ENCODE data around the gene F13B.
"Not testable (repeated sequence)": the region's sequence is repeated elsewhere in the genome, so short reads cannot be mapped to it uniquely, and the experiment has no call there.

Gene F13B

GRCh38 chr1:197041486-197042353 is 25.3 kb downstream of the F13B start:
- no peaks in the 10 kb centered on the region for H3K36me3 Mint-ChIP-seq (ENCODE audit: low read depth)
- H3K4me3 Mint-ChIP-seq: no peak overlapping the region
- no peak overlapping the region for H3K27ac Mint-ChIP-seq
- TF ChIP-seq, protein P1, sequence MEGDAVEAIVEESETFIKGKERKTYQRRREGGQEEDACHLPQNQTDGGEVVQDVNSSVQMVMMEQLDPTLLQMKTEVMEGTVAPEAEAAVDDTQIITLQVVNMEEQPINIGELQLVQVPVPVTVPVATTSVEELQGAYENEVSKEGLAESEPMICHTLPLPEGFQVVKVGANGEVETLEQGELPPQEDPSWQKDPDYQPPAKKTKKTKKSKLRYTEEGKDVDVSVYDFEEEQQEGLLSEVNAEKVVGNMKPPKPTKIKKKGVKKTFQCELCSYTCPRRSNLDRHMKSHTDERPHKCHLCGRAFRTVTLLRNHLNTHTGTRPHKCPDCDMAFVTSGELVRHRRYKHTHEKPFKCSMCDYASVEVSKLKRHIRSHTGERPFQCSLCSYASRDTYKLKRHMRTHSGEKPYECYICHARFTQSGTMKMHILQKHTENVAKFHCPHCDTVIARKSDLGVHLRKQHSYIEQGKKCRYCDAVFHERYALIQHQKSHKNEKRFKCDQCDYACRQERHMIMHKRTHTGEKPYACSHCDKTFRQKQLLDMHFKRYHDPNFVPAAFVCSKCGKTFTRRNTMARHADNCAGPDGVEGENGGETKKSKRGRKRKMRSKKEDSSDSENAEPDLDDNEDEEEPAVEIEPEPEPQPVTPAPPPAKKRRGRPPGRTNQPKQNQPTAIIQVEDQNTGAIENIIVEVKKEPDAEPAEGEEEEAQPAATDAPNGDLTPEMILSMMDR (IDR thresholded peaks at IDR 0.05): no peak
- H3K9me3 Mint-ChIP-seq: no peaks in the 10 kb centered on the region
- H3K4me1 Mint-ChIP-seq: no peaks in the 10 kb centered on the region
- no peak for DNase-seq
- H3K27me3 Mint-ChIP-seq (ENCODE audit: low read depth, poor library complexity): peaks cover 4% of the 10 kb centered on the region

GRCh38 chr1:197036861-197037260 is 30.2 kb downstream of the F13B start:
- Mint-ChIP-seq H3K27ac (peak overlapping the region; percentile 0), H3K36me3 (ENCODE audit: low read depth) (no peaks in the 10 kb centered on the region), H3K4me1 (no peaks in the 10 kb centered on the region), H3K4me3 (no peak overlapping the region), H3K9me3 (no peaks in the 10 kb centered on the region), H3K27me3 (ENCODE audit: low read depth, poor library complexity) (no peaks in the 10 kb centered on the region)
- DNase-seq: no peak
- TF ChIP-seq, protein P1 (IDR thresholded peaks at IDR 0.05): no peak

GRCh38 chr1:197034631-197035339 is 32.3 kb downstream of the F13B start:
- H3K4me3 Mint-ChIP-seq: not testable (repeated sequence)

DNA sequence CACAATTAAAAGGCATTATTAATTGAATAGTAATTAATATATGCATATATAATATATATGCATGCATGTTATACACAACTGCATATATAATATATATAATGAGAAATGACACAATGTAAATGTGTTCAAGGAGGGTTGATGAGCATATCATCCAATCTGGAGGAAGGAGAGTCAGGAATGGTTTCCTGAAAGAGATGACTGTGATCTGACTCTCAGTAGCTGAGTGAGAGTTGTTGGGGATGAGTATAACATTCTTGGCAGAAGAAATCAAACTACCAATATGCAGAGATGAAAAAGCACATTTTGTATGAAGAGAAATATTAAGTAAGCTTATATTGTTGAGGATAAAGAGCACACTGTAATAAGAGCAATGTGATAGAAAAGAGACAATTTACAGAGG is 37.3 kb downstream of the F13B start:
- Mint-ChIP-seq H3K9me3 (no peaks in the 10 kb centered on the region), H3K27ac (no peak overlapping the region), H3K4me1 (no peaks in the 10 kb centered on the region), H3K4me3 (no peak overlapping the region), H3K36me3 (ENCODE audit: low read depth) (no peaks in the 10 kb centered on the region), H3K27me3 (ENCODE audit: low read depth, poor library complexity) (no peaks in the 10 kb centered on the region)
- TF ChIP-seq, protein P1 (IDR thresholded peaks at IDR 0.05): no peak
- no peak for DNase-seq

More at GRCh38 chr1:197034631-197035339, 32.3 kb downstream of the F13B start:
- H3K9me3 Mint-ChIP-seq; H3K36me3 Mint-ChIP-seq (ENCODE audit: low read depth); H3K27ac Mint-ChIP-seq; DNase-seq; H3K4me1 Mint-ChIP-seq; H3K27me3 Mint-ChIP-seq (ENCODE audit: low read depth, poor library complexity): not testable (repeated sequence)

DNA sequence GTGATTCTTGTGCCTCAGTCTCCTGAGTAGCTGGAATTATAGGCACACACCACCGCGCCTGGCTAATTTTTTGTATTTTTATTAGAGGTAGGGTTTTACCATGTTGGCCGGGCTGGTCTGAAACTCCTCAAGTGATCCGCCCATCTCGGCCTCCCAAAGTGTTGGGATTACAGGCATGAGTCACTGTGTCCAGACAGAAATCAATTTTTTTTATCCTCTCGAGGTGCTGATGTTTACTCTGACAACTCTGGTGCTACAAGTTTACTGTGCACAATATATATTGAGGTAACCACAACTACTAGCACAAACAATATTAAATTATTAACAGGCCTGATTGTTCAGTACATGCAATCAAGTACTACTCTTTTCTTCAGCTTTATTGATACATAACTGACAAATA is 39.7 kb downstream of the F13B start:
- H3K27ac Mint-ChIP-seq: no peak overlapping the region
- no peak overlapping the region for H3K4me3 Mint-ChIP-seq
- TF ChIP-seq, protein P1 (IDR thresholded peaks at IDR 0.05): no peak
- no peak for DNase-seq
- H3K36me3 Mint-ChIP-seq (ENCODE audit: low read depth): no peaks in the 10 kb centered on the region
- H3K9me3 Mint-ChIP-seq: no peaks in the 10 kb centered on the region
- no peaks in the 10 kb centered on the region for H3K27me3 Mint-ChIP-seq (ENCODE audit: low read depth, poor library complexity)
- no peaks in the 10 kb centered on the region for H3K4me1 Mint-ChIP-seq

DNA sequence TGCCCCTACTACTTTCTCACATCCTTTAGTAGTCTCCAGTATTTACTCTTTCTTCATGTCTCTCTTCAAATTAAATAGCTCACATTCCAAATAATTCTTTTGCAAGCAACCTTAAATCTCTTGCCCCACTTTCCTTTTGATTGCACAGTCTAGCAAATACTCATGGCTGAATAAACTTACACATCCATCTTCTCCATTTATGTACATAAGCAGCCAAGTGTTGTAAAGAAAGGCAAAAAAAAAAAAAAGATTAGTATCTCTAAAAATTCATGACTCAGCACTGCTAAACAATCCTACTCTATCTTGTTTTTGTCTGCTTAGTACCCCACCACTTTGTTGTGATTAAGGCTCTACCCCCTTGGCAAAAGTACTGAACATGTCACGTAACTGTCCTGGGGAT is 42.6 kb downstream of the F13B start:
- no peak overlapping the region for H3K4me3 Mint-ChIP-seq
- H3K4me1 Mint-ChIP-seq: no peaks in the 10 kb centered on the region
- H3K27ac Mint-ChIP-seq: no peak overlapping the region
- TF ChIP-seq, protein P1 (IDR thresholded peaks at IDR 0.05): no peak
- H3K27me3 Mint-ChIP-seq (ENCODE audit: low read depth, poor library complexity): no peaks in the 10 kb centered on the region
- DNase-seq: no peak
- H3K36me3 Mint-ChIP-seq (ENCODE audit: low read depth): no peaks in the 10 kb centered on the region
- no peaks in the 10 kb centered on the region for H3K9me3 Mint-ChIP-seq

All from nephron progenitor cell (in vitro differentiated cells).